HEK293T (cell line): Measurements from ENCODE around the gene RCAN2.

Experiments used
- CTCF ChIA-PET: fragments of 350-600 bp; formaldehyde crosslinking; extraction: SDS; loops from one replicate; lab custom pipeline; 2021; ENCODE audit warnings: antibody characterized with exemption, inconsistent platforms; lab: Yijun Ruan, JAX
- POLR2A ChIA-PET: fragments of 350-600 bp; formaldehyde crosslinking; extraction: SDS; loops from one replicate; lab custom pipeline; 2020; ENCODE audit warnings: antibody characterized with exemption, inconsistent platforms; lab: Yijun Ruan, JAX
- DNase-seq: peaks from one replicate; pipeline ENCODE4 v3.0.0; 2012; ENCODE audit warnings: mixed read lengths; ENCODE audit errors: extremely low spot score
- ARNT ChIP-seq: fragments of 450-650 bp; IDR thresholded peaks from 2 replicates; pipeline ENCODE4 v1.6.1; 2017; ENCODE audit warnings: mild to moderate bottlenecking
- BHLHE40 ChIP-seq: fragments of 450-650 bp; IDR thresholded peaks from 2 replicates; pipeline ENCODE4 v1.6.1; 2016; ENCODE audit warnings: mild to moderate bottlenecking, moderate library complexity, borderline replicate concordance
- CTBP1 ChIP-seq: fragments of 450-650 bp; IDR thresholded peaks from 2 replicates; pipeline ENCODE4 v1.6.1; 2016; ENCODE audit warnings: borderline replicate concordance
- ELF4 ChIP-seq: fragments of 450-650 bp; IDR thresholded peaks from 2 replicates; pipeline ENCODE4 v1.6.1; 2017; ENCODE audit warnings: antibody characterized with exemption
- FOXA1 ChIP-seq: fragments of 450-650 bp; IDR thresholded peaks from 2 replicates; pipeline ENCODE4 v1.6.1; 2016; ENCODE audit warnings: mild to moderate bottlenecking
- FOXK2 ChIP-seq: fragments of 450-650 bp; IDR thresholded peaks from 2 replicates; pipeline ENCODE4 v1.6.1; 2016; ENCODE audit warnings: mild to moderate bottlenecking
- FOXM1 ChIP-seq: fragments of 450-650 bp; IDR thresholded peaks from 2 replicates; pipeline ENCODE4 v1.6.1; 2017; ENCODE audit warnings: mild to moderate bottlenecking, borderline replicate concordance
- HDGF ChIP-seq: fragments of 450-650 bp; IDR thresholded peaks from 2 replicates; pipeline ENCODE4 v1.6.1; 2017; ENCODE audit warnings: antibody characterized with exemption, borderline replicate concordance
- L3MBTL2 ChIP-seq: fragments of 450-650 bp; conservative IDR thresholded peaks from 2 replicates; pipeline ENCODE4 v1.6.1; 2016; ENCODE audit warnings: mild to moderate bottlenecking
- LEF1 ChIP-seq: fragments of 450-650 bp; IDR thresholded peaks from 2 replicates; pipeline ENCODE4 v1.6.1; 2017; ENCODE audit warnings: mild to moderate bottlenecking, borderline replicate concordance
- NFRKB ChIP-seq: fragments of 450-650 bp; IDR thresholded peaks from 2 replicates; pipeline ENCODE4 v1.6.1; 2016; ENCODE audit warnings: mild to moderate bottlenecking, moderate library complexity
- PKNOX1 ChIP-seq: fragments of 450-650 bp; IDR thresholded peaks from 2 replicates; pipeline ENCODE4 v1.6.1; 2016
- SP1 ChIP-seq: fragments of 450-650 bp; IDR thresholded peaks from 2 replicates; pipeline ENCODE4 v1.6.1; 2017
- SUZ12 ChIP-seq: fragments of 450-650 bp; IDR thresholded peaks from 2 replicates; pipeline ENCODE4 v1.6.1; 2016; ENCODE audit warnings: mild to moderate bottlenecking
- TARDBP ChIP-seq: fragments of 450-650 bp; IDR thresholded peaks from 2 replicates; pipeline ENCODE4 v1.6.1; 2016
- ZNF384 ChIP-seq: fragments of 450-650 bp; IDR thresholded peaks from 2 replicates; pipeline ENCODE4 v1.6.1; 2016

RCAN2 gene

DNA sequence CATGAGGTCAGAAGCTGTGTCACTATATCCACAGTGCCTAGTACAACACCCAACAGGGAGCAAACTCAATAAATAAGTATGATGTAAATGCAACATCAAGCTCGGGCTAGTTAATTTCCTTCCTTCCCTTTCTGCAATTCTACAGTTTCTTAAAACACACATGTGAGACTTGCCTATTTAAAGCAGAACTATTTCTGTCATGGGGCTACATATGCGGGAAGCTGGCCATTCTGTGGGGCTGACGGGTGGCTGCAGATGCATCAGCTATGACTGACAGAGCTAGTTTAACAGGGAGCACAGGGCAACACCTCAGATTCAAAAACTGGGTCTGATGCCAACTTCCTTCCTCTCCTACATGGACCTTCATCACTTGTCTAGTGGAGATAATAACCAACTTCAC, 202.4 kb downstream of the RCAN2 start:
- TF ChIP-seq FOXK2 (no peak), CTBP1 (no peak), ARNT (no peak), BHLHE40 (no peak), L3MBTL2 (no peak), SUZ12 (no peak), ELF4 (no peak), TARDBP (no peak), ZNF384 (no peak), HDGF (no peak), LEF1 (no peak), NFRKB (no peak)
- ChIA-PET POLR2A (no interaction called here), CTCF (no interaction called here)
- DNase-seq = no peak

DNA sequence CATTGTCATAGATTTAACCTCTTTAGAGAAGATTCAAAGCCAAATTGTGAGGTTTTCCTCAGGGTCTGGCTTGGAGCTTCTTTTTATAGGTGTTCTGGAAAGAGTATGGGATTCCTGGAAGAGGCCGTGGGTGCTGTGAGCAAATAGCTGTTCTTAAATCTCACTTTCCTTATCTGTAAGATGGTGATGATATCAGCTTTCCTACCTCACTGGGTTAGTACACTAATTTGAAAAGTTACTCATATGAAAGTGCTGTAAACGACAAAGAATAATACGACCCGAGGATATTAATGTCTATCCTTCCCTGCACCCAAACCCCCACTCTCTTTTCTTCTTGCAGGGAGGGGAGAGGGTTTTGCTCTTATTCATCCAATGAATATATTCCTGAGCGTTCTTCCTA, 203.6 kb downstream of the RCAN2 start:
- POLR2A ChIA-PET = interaction anchor here (0.6 kb wide), 1 partner anchor 23 kb away, joined by 3 read pairs; no protein-coding TSS in a partner anchor
- no peak for DNase-seq
- TF ChIP-seq SUZ12 = no peak
- TF ChIP-seq TARDBP = no peak
- no peak for TF ChIP-seq L3MBTL2
- CTCF ChIA-PET = no interaction called here

DNA sequence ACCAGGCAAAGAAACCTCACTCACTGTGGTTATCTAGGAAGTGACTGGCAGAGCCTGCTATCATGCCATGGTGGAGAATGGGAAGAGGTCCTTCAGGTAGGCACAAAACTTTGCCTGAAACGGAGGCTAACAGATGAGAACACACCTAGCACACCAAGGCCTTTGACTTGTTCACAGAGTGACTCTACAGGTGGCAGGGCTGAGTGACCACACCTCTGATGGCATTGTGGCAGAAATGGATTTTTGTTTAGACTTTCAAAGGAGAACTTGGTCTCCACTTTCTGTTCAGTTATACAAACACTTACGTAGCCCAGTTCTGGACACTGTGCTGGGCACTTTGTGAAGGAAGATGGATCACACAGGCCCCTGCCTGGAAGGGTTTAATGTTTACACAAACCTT, 204.2 kb downstream of the RCAN2 start:
- CTCF ChIA-PET = no interaction called here
- POLR2A ChIA-PET = interaction anchor here (0.6 kb wide), 1 partner anchor 22 kb away, joined by 3 read pairs; no protein-coding TSS in a partner anchor
- TF ChIP-seq ELF4 (no peak), LEF1 (no peak), NFRKB (no peak), SUZ12 (no peak), ZNF384 (no peak), FOXK2 (no peak), SP1 (no peak), ARNT (no peak), FOXA1 (no peak), BHLHE40 (no peak), HDGF (no peak), CTBP1 (no peak)
- DNase-seq = no peak

- no peak for DNase-seq
- ChIA-PET CTCF (no interaction called here), POLR2A (no interaction called here)
- TF ChIP-seq HDGF (no peak), FOXK2 (no peak), FOXA1 (no peak), LEF1 (no peak), L3MBTL2 (no peak), ZNF384 (no peak), CTBP1 (no peak), PKNOX1 (no peak), ELF4 (no peak), SUZ12 (no peak), ARNT (no peak), FOXM1 (no peak), NFRKB (no peak), BHLHE40 (no peak), TARDBP (no peak), SP1 (no peak)
Measured at GRCh38 chr6:46284475-46284874, 206.8 kb downstream of the RCAN2 start.

GRCh38 chr6:46281110-46281509, 210.1 kb downstream of the RCAN2 start:
- POLR2A ChIA-PET = no interaction called here
- DNase-seq = no peak
- TF ChIP-seq L3MBTL2 (no peak), SUZ12 (no peak), ZNF384 (no peak), CTBP1 (no peak), LEF1 (no peak), HDGF (no peak), SP1 (no peak), FOXM1 (no peak), ELF4 (no peak), TARDBP (no peak), ARNT (no peak), FOXK2 (no peak), BHLHE40 (no peak), PKNOX1 (no peak), FOXA1 (no peak)
- CTCF ChIA-PET = no interaction called here

DNA sequence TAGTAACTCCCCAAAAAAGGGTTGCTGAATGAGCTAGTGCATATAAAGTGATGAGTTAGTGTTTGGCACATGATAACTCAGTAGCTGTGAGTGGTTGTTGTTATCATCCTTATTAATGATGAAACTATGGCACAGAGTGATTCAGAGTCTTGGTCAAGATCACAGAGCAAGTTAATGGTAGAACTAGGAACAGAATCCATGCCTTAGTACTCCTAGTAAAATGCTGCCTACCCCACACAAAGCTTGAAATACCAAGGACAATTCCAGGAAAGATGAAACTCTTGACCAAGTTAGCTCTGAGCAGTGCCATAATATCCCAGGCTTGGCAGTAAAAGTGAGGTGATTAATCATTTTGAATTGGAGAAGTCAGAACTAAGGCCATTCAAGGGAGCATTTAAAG, 211.4 kb downstream of the RCAN2 start:
- no peak for DNase-seq
- ChIA-PET CTCF (no interaction called here), POLR2A (no interaction called here)
- TF ChIP-seq ZNF384 (no peak), L3MBTL2 (no peak), FOXK2 (no peak), ARNT (no peak), HDGF (no peak), NFRKB (no peak), LEF1 (no peak), FOXA1 (no peak), BHLHE40 (no peak)

DNA sequence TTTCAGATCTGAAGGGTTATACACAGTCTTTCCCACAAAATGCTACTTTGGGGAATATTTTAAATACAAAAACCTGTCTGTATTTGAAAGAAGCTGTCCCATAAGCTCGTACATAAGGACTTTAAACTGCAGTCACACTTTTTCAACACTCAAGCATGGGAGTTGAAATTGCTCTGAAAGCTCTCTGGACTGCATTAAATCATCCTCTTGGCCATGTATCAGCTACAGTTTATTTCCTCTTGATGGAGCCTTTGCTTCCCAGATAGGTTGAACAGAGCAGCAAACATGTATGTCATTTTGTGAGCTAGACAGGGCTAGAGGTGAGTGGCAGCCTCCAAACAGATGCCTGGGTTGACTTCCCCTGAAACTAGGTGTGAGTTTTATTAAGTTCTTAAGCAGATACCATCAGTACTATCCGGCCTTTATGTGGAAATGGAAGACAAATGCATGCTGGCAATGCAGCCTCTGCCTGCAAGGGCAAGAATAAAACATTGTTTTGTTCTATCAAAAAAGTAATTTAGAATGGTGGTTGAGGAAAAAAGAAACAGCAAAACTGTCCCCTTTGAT, 214.6 kb downstream of the RCAN2 start:
- POLR2A ChIA-PET = interaction anchor here (0.8 kb wide), 1 partner anchor 9 kb away, joined by 3 read pairs; no protein-coding TSS in a partner anchor
- CTCF ChIA-PET = interaction anchor here (0.7 kb wide), 1 partner anchor 1766 kb away, joined by 4 read pairs; no protein-coding TSS in a partner anchor
- DNase-seq = no peak
- TF ChIP-seq NFRKB = no peak
- TF ChIP-seq FOXK2 = no peak
- TF ChIP-seq ARNT = no peak
- no peak for TF ChIP-seq TARDBP
- TF ChIP-seq BHLHE40 = no peak
- no peak for TF ChIP-seq ELF4
- no peak for TF ChIP-seq FOXM1
- no peak for TF ChIP-seq SP1
- no peak for TF ChIP-seq LEF1
- no peak for TF ChIP-seq ZNF384
- no peak for TF ChIP-seq CTBP1
- TF ChIP-seq L3MBTL2 = no peak
- no peak for TF ChIP-seq SUZ12
- TF ChIP-seq HDGF = no peak
